Suprapubic skin (tissue), 4 donors: ENCODE measurements around the gene DNTT. TPM values are rescaled to one million over a fixed set of nuclear protein-coding genes. Genes with fewer than 3 reads are reported as not detected.

Experiments
- DNase-seq, 2 donors: peaks; one replicate each; pipeline ENCODE4 v3.0.0-alpha.2; 2019; ENCODE audit warnings: low spot score in 2 of 2
- H3K27ac ChIP-seq: fragments of 200-600 bp; sonication (generic); one replicate; pipeline ENCODE4 v1.5.1; 2019
- H3K27me3 ChIP-seq: fragments of 200-600 bp; sonication (generic); one replicate; pipeline ENCODE4 v1.5.1; 2019
- H3K36me3 ChIP-seq: fragments of 200-600 bp; sonication (generic); one replicate; pipeline ENCODE4 v1.5.1; 2019
- H3K4me1 ChIP-seq: fragments of 200-600 bp; sonication (generic); one replicate; pipeline ENCODE4 v1.5.1; 2019
- H3K4me3 ChIP-seq: fragments of 200-600 bp; sonication (generic); one replicate; pipeline ENCODE4 v1.5.1; 2019; ENCODE audit warnings: mild to moderate bottlenecking
- H3K9me3 ChIP-seq: fragments of 200-600 bp; sonication (generic); one replicate; pipeline ENCODE4 v1.5.1; 2019
- EP300 ChIP-seq: sonication (generic); formaldehyde crosslinking; IDR thresholded peaks from one replicate; pipeline ENCODE4 v1.6.1; 2017; ENCODE audit warnings: antibody characterized with exemption
- POLR2A ChIP-seq, 2 donors: fragments of 450-650 bp; IDR thresholded peaks; one replicate each; pipeline ENCODE4 v1.6.1; 2017; ENCODE audit warnings: antibody characterized with exemption in 2 of 2, mild to moderate bottlenecking in 2 of 2, moderate library complexity in 2 of 2
- POLR2AphosphoS5 ChIP-seq, 3 donors: sonication (generic); formaldehyde crosslinking; IDR thresholded peaks; one replicate each; pipeline ENCODE4 v1.6.1; 2017; ENCODE audit warnings: antibody characterized with exemption in 3 of 3
- WGBS: methylation state at CpG from one replicate; pipeline ENCODE4 v1.1.5; 2018; 5-methylcytosine and 5-hydroxymethylcytosine counted together
- total RNA-seq, 4 donors: library from RNA; depleted of rRNA; stranded (reverse); fragments of >200 nt; gene quantifications; one replicate each; pipeline ENCODE4 v1.1.0, GENCODE V29; 2016
- TF ChIP-seq, protein P1 (sequence below), 2 donors: fragments of 200-600 bp in 1 of 2; fragments of 450-650 bp in 1 of 2; sonication (generic) in 1 of 2; IDR thresholded peaks; one replicate each; pipeline ENCODE4 v1.5.1; 2016 to 2019; ENCODE audit warnings: antibody characterized with exemption in 2 of 2, mild to moderate bottlenecking in 1 of 2, moderate library complexity in 1 of 2

The DNTT gene
- total RNA-seq, 4 donors from 2014 or later, result not detected

DNA sequence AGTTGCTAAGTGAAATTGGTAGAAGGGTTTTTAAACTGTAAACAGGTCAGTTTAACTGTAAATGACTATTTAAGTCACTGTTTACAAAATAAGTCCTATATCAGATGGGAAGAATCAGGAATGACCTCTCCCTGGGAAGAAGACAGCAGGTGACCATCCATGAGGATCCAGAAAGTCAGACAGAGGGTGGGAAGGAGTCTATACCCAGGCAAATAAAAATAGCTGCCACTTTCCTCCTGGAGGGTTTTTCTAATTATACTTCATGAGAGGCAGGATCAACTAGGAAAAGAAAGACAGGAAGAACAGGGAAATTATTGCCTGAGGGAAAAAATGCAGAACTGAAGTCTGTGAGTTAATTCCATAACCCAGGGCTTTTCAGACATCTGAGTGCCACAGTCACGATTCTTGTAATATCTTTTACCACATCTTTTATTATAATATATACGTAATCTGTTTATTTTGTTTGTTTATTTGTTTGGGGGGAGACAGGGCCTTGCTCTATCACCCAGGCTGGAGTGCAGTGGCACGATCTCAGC, 7.0 kb downstream of the DNTT start:
- H3K36me3 ChIP-seq, result no peaks in the 10 kb centered on the region
- TF ChIP-seq EP300, result no peak
- TF ChIP-seq POLR2A (IDR thresholded peaks at IDR 0.05), result no peak
- TF ChIP-seq, protein P1, sequence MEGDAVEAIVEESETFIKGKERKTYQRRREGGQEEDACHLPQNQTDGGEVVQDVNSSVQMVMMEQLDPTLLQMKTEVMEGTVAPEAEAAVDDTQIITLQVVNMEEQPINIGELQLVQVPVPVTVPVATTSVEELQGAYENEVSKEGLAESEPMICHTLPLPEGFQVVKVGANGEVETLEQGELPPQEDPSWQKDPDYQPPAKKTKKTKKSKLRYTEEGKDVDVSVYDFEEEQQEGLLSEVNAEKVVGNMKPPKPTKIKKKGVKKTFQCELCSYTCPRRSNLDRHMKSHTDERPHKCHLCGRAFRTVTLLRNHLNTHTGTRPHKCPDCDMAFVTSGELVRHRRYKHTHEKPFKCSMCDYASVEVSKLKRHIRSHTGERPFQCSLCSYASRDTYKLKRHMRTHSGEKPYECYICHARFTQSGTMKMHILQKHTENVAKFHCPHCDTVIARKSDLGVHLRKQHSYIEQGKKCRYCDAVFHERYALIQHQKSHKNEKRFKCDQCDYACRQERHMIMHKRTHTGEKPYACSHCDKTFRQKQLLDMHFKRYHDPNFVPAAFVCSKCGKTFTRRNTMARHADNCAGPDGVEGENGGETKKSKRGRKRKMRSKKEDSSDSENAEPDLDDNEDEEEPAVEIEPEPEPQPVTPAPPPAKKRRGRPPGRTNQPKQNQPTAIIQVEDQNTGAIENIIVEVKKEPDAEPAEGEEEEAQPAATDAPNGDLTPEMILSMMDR (IDR thresholded peaks at IDR 0.05), result no peak
- TF ChIP-seq POLR2AphosphoS5 (IDR thresholded peaks at IDR 0.05), result no peak
- H3K4me1 ChIP-seq, result peaks cover 2% of the 10 kb centered on the region
- H3K9me3 ChIP-seq, result no peaks in the 10 kb centered on the region
- no peak for DNase-seq
- WGBS, result 49% methylated on average over 3 of the region's 3 CpGs
- no peak overlapping the region for H3K27ac ChIP-seq
- H3K27me3 ChIP-seq, result peaks cover 5% of the 10 kb centered on the region
- H3K4me3 ChIP-seq, result no peak overlapping the region

DNA sequence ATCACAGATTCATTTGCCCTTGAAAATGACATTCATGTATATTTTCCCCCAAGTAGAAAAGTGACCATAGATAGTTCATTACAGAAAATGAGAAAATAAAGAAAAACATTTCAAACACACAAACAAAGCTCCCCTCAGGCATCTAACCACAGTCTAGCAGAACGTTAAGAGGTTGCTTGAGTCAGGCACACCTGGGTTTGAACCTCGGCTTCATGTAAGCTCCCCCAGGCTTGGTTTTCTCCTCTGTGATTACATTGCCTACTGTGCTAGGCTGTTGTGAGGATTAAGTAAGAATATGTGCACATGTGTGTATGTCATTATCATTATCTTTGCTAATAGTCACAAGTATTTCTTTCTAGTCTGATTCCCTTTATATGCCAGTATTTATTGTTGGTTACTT, 9.1 kb downstream of the DNTT start:
- peaks cover 16% of the 10 kb centered on the region for H3K27me3 ChIP-seq
- DNase-seq, result no peak
- no peaks in the 10 kb centered on the region for H3K4me1 ChIP-seq
- 65% methylated on average over 2 of the region's 2 CpGs for WGBS
- TF ChIP-seq POLR2AphosphoS5 (IDR thresholded peaks at IDR 0.05) (no peak), EP300 (no peak), POLR2A (IDR thresholded peaks at IDR 0.05) (no peak)
- TF ChIP-seq, protein P1 (IDR thresholded peaks at IDR 0.05), result no peak
- H3K36me3 ChIP-seq, result no peaks in the 10 kb centered on the region
- no peak overlapping the region for H3K4me3 ChIP-seq
- no peaks in the 10 kb centered on the region for H3K9me3 ChIP-seq
- no peak overlapping the region for H3K27ac ChIP-seq

GRCh38 chr10:96317067-96317833, 13.0 kb downstream of the DNTT start:
- TF ChIP-seq POLR2A (IDR thresholded peaks at IDR 0.05) (no peak), EP300 (no peak), POLR2AphosphoS5 (IDR thresholded peaks at IDR 0.05) (no peak)
- TF ChIP-seq, protein P1 (IDR thresholded peaks at IDR 0.05), result no peak
- H3K4me3 ChIP-seq, result no peak overlapping the region
- no peaks in the 10 kb centered on the region for H3K4me1 ChIP-seq
- peaks cover 22% of the 10 kb centered on the region for H3K27me3 ChIP-seq
- no peak for DNase-seq
- no peak overlapping the region for H3K27ac ChIP-seq
- no peaks in the 10 kb centered on the region for H3K36me3 ChIP-seq
- 84% methylated on average over 4 of the region's 4 CpGs for WGBS
- H3K9me3 ChIP-seq, result no peaks in the 10 kb centered on the region

GRCh38 chr10:96319754-96320474, 15.7 kb downstream of the DNTT start:
- DNase-seq, result no peak
- WGBS, result 24% methylated on average over 3 of the region's 3 CpGs
- no peaks in the 10 kb centered on the region for H3K36me3 ChIP-seq
- H3K27me3 ChIP-seq, result peaks cover 28% of the 10 kb centered on the region
- no peaks in the 10 kb centered on the region for H3K4me1 ChIP-seq
- no peak overlapping the region for H3K4me3 ChIP-seq
- TF ChIP-seq POLR2AphosphoS5 (IDR thresholded peaks at IDR 0.05) (no peak), EP300 (no peak), POLR2A (IDR thresholded peaks at IDR 0.05) (no peak)
- TF ChIP-seq, protein P1 (IDR thresholded peaks at IDR 0.05), result no peak
- no peak overlapping the region for H3K27ac ChIP-seq
- H3K9me3 ChIP-seq, result no peaks in the 10 kb centered on the region

GRCh38 chr10:96321822-96322221, 17.6 kb downstream of the DNTT start:
- H3K36me3 ChIP-seq, result no peaks in the 10 kb centered on the region
- no peaks in the 10 kb centered on the region for H3K4me1 ChIP-seq
- TF ChIP-seq, protein P1 (IDR thresholded peaks at IDR 0.05), result no peak
- no peak for TF ChIP-seq POLR2A (IDR thresholded peaks at IDR 0.05)
- no peak for TF ChIP-seq EP300
- TF ChIP-seq POLR2AphosphoS5 (IDR thresholded peaks at IDR 0.05), result no peak
- H3K4me3 ChIP-seq, result no peak overlapping the region
- H3K27me3 ChIP-seq, result peaks cover 27% of the 10 kb centered on the region
- 60% methylated on average over 5 of the region's 5 CpGs for WGBS
- DNase-seq, result no peak
- H3K27ac ChIP-seq, result no peak overlapping the region
- no peaks in the 10 kb centered on the region for H3K9me3 ChIP-seq
